Subcutaneous abdominal adipose tissue (tissue), 5 donors: ENCODE results near the gene ZSCAN20.

Experiments
- H3K27ac ChIP-seq: one replicate; pipeline ENCODE4 v1.7.0; 2013; ENCODE audit warnings: low read depth, mild to moderate bottlenecking, inconsistent platforms, low read length, moderate library complexity
- H3K27me3 ChIP-seq, 5 donors: one replicate each; pipeline ENCODE4 v1.7.0; 2013; ENCODE audit warnings: low read length in 5 of 5, inconsistent platforms in 1 of 5; ENCODE audit not compliant: control insufficient read depth in 5 of 5, insufficient read depth in 4 of 5
- H3K36me3 ChIP-seq, 5 donors: one replicate each; pipeline ENCODE4 v1.7.0; 2013; ENCODE audit warnings: low read length in 5 of 5; ENCODE audit not compliant: control insufficient read depth in 5 of 5, insufficient read depth in 5 of 5
- H3K4me1 ChIP-seq, 5 donors: one replicate each; pipeline ENCODE4 v1.7.0; 2013; ENCODE audit warnings: low read length in 5 of 5, mild to moderate bottlenecking in 3 of 5, moderate library complexity in 1 of 5; ENCODE audit not compliant: control insufficient read depth in 5 of 5, insufficient read depth in 5 of 5
- H3K4me3 ChIP-seq, 5 donors: one replicate each; pipeline ENCODE4 v1.7.0; 2013; ENCODE audit warnings: low read length in 5 of 5, low read depth in 1 of 5
- H3K9ac ChIP-seq, 5 donors: one replicate each; pipeline ENCODE4 v1.7.0; 2013; ENCODE audit warnings: low read length in 5 of 5, mild to moderate bottlenecking in 4 of 5, moderate library complexity in 3 of 5
- H3K9me3 ChIP-seq, 5 donors: one replicate each; pipeline ENCODE4 v1.7.0; 2013; ENCODE audit warnings: low read length in 5 of 5; ENCODE audit not compliant: control insufficient read depth in 5 of 5
- donor health status: healthy.
- donor health status: healthy.
- donor health status: healthy.
- donor health status: healthy.
- donor health status: healthy.

Gene ZSCAN20

GRCh38 chr1:33433509-33434362, 38.7 kb upstream of the ZSCAN20 start:
- H3K27ac ChIP-seq = peak overlapping the region; percentile 32
- no peak overlapping the region for H3K9ac ChIP-seq
- no peak overlapping the region for H3K4me3 ChIP-seq
- peaks cover 2 to 42% (median 18%) of the 10 kb centered on the region in 5 donors for H3K4me1 ChIP-seq
- H3K9me3 ChIP-seq = no peaks in the 10 kb centered on the region
- H3K36me3 ChIP-seq = no peaks in the 10 kb centered on the region
- no peaks in the 10 kb centered on the region for H3K27me3 ChIP-seq

- Histone ChIP-seq H3K36me3 (no peaks in the 10 kb centered on the region), H3K4me3 (no peak overlapping the region), H3K27ac (no peak overlapping the region), H3K4me1 (peaks cover 2 to 36% (median 17%) of the 10 kb centered on the region in 5 donors), H3K27me3 (no peaks in the 10 kb centered on the region), H3K9ac (no peak overlapping the region), H3K9me3 (no peaks in the 10 kb centered on the region)
These were observed 38.1 kb upstream of the ZSCAN20 start for GRCh38 chr1:33434363-33434750.

- Histone ChIP-seq H3K4me1 (peaks cover 2 to 27% (median 9%) of the 10 kb centered on the region in 5 donors), H3K36me3 (no peaks in the 10 kb centered on the region), H3K27ac (no peak overlapping the region), H3K4me3 (no peak overlapping the region), H3K27me3 (no peaks in the 10 kb centered on the region), H3K9ac (no peak overlapping the region), H3K9me3 (no peaks in the 10 kb centered on the region)
These were observed 37.2 kb upstream of the ZSCAN20 start for GRCh38 chr1:33435096-33435820.

GRCh38 chr1:33436557-33437285, 35.7 kb upstream of the ZSCAN20 start:
- H3K27ac ChIP-seq = no peak overlapping the region
- H3K27me3 ChIP-seq = peaks cover 0 to 7% (median 0%) of the 10 kb centered on the region in 5 donors
- H3K4me1 ChIP-seq = peaks cover 2 to 26% (median 8%) of the 10 kb centered on the region in 5 donors
- no peak overlapping the region for H3K4me3 ChIP-seq
- no peaks in the 10 kb centered on the region for H3K9me3 ChIP-seq
- no peak overlapping the region for H3K9ac ChIP-seq
- no peaks in the 10 kb centered on the region for H3K36me3 ChIP-seq

GRCh38 chr1:33438364-33439160, 33.9 kb upstream of the ZSCAN20 start:
- Histone ChIP-seq H3K27ac (no peak overlapping the region), H3K36me3 (no peaks in the 10 kb centered on the region), H3K4me1 (peaks cover 0 to 21% (median 4%) of the 10 kb centered on the region in 5 donors), H3K4me3 (no peak overlapping the region), H3K27me3 (peaks cover 0 to 7% (median 0%) of the 10 kb centered on the region in 5 donors), H3K9ac (no peak overlapping the region), H3K9me3 (no peaks in the 10 kb centered on the region)

- Histone ChIP-seq H3K36me3 (no peaks in the 10 kb centered on the region), H3K27me3 (peaks cover 0 to 7% (median 0%) of the 10 kb centered on the region in 5 donors), H3K4me1 (peaks cover 3 to 17% (median 4%) of the 10 kb centered on the region in 5 donors), H3K4me3 (no peak overlapping the region), H3K9me3 (no peaks in the 10 kb centered on the region), H3K9ac (no peak overlapping the region), H3K27ac (no peak overlapping the region)
These were observed 32.8 kb upstream of the ZSCAN20 start for GRCh38 chr1:33439662-33440061.

- Histone ChIP-seq H3K27ac (no peak overlapping the region), H3K9me3 (no peaks in the 10 kb centered on the region), H3K36me3 (no peaks in the 10 kb centered on the region), H3K4me3 (no peak overlapping the region), H3K4me1 (peaks cover 3 to 14% (median 4%) of the 10 kb centered on the region in 5 donors), H3K27me3 (peaks cover 0 to 7% (median 0%) of the 10 kb centered on the region in 5 donors), H3K9ac (no peak overlapping the region)
These were observed 31.2 kb upstream of the ZSCAN20 start for GRCh38 chr1:33441088-33441745.

GRCh38 chr1:33442141-33442540, 30.3 kb upstream of the ZSCAN20 start:
- H3K36me3 ChIP-seq = no peaks in the 10 kb centered on the region
- peaks cover 0 to 7% (median 0%) of the 10 kb centered on the region in 5 donors for H3K27me3 ChIP-seq
- no peak overlapping the region for H3K4me3 ChIP-seq
- H3K4me1 ChIP-seq = peaks cover 3 to 14% (median 4%) of the 10 kb centered on the region in 5 donors
- no peaks in the 10 kb centered on the region for H3K9me3 ChIP-seq
- H3K9ac ChIP-seq = no peak overlapping the region
- no peak overlapping the region for H3K27ac ChIP-seq
